Measurements from ENCODE around the gene PALD1. TPM values are rescaled to one million over a fixed set of nuclear protein-coding genes. Genes with fewer than 3 reads are reported as not detected.

PALD1 gene
- total RNA-seq, 4 donors from 2014 or later = 6.0 to 9.7 (median 6.4) TPM

GRCh38 chr10:70568113-70568512 lies 89.5 kb downstream of the PALD1 start:
- intact Hi-C loops (cut with DNase I; ENCODE audit: low total_unique reads) = no loop called here
- H3K4me3 ChIP-seq (ENCODE audit: low read depth, poor library complexity, severe bottlenecking) = no peak overlapping the region
- DNase-seq (ENCODE audit: low spot score in 2 of 2) = no peak
- WGBS, 2 donors = 84 to 90% methylated on average over 3 of the region's 3 CpGs
- TF ChIP-seq CTCF (IDR thresholded peaks at IDR 0.05) (no peak), POLR2A (IDR thresholded peaks at IDR 0.05) (no peak)

- no peak for TF ChIP-seq CTCF (IDR thresholded peaks at IDR 0.05)
- TF ChIP-seq POLR2A (IDR thresholded peaks at IDR 0.05) = no peak
- 90 to 97% methylated on average over 6 of the region's 7 CpGs for WGBS, 2 donors
- DNase-seq (ENCODE audit: low spot score in 2 of 2) = no peak
- intact Hi-C loops (cut with DNase I; ENCODE audit: low total_unique reads) = no loop called here
- H3K4me3 ChIP-seq (ENCODE audit: low read depth, poor library complexity, severe bottlenecking) = no peak overlapping the region
Observed at GRCh38 chr10:70568781-70569495, 90.4 kb downstream of the PALD1 start.

GRCh38 chr10:70571236-70571635 lies 92.7 kb downstream of the PALD1 start:
- TF ChIP-seq POLR2A (IDR thresholded peaks at IDR 0.05) (no peak), CTCF (IDR thresholded peaks at IDR 0.05) (no peak)
- no peak overlapping the region for H3K4me3 ChIP-seq (ENCODE audit: low read depth, poor library complexity, severe bottlenecking)
- DNase-seq (ENCODE audit: low spot score in 2 of 2) = no peak
- intact Hi-C loops (cut with DNase I; ENCODE audit: low total_unique reads) = no loop called here
- WGBS, 2 donors = 68 to 78% methylated on average over 4 of the region's 4 CpGs

- intact Hi-C loops (cut with DNase I; ENCODE audit: low total_unique reads) = no loop called here
- WGBS, 2 donors = 81 to 82% methylated on average over 16 of the region's 16 CpGs
Observed at GRCh38 chr10:70571636-70572439, 93.3 kb downstream of the PALD1 start.

More at GRCh38 chr10:70571636-70572439, 93.3 kb downstream of the PALD1 start:
- DNase-seq (ENCODE audit: low spot score in 2 of 2) = no peak
- TF ChIP-seq POLR2A (IDR thresholded peaks at IDR 0.05) = no peak
- TF ChIP-seq CTCF (IDR thresholded peaks at IDR 0.05) = no peak
- H3K4me3 ChIP-seq (ENCODE audit: low read depth, poor library complexity, severe bottlenecking) = no peak overlapping the region

All from lower leg skin (tissue), 4 donors.